K562 (cell line): ENCODE results near the gene TMEM187.

Experiments
- ATF7 ChIP-seq: fragments of 450-650 bp; IDR thresholded peaks from 2 replicates; pipeline ENCODE4 v1.7.1; 2014; ENCODE audit warnings: mild to moderate bottlenecking, moderate library complexity
- GATA2 ChIP-seq: sonication (generic); formaldehyde crosslinking; IDR thresholded peaks from 2 replicates; pipeline ENCODE4 v1.4.0; 2020; ENCODE audit warnings: mild to moderate bottlenecking, missing genetic modification reagents
- JUN ChIP-seq, 2 experiments: sonication (generic) in 1 of 2; formaldehyde crosslinking in 1 of 2; IDR thresholded peaks; 2 replicates each; pipeline versions ENCODE4 v1.6.1 to v1.8.0; 2012 to 2022; ENCODE audit warnings: borderline replicate concordance in 2 of 2, mild to moderate bottlenecking in 2 of 2, improper control_type of control experiment in 1 of 2, low read depth in 1 of 2, low read length in 1 of 2, missing genetic modification reagents in 1 of 2
- KAT7 ChIP-seq: sonication (generic); formaldehyde crosslinking; IDR thresholded peaks from 2 replicates; pipeline ENCODE4 v1.8.0; 2022; ENCODE audit warnings: missing genetic modification reagents, mild to moderate bottlenecking, borderline replicate concordance
- POLR2A ChIP-seq: fragments of 450-650 bp; conservative IDR thresholded peaks from 2 replicates; pipeline ENCODE4 v1.6.1; 2016
- SP1 ChIP-seq: sonication (generic); formaldehyde crosslinking; IDR thresholded peaks from 2 replicates; pipeline ENCODE4 v1.8.1; 2022; ENCODE audit warnings: mild to moderate bottlenecking, missing genetic modification reagents
- SREBF2 ChIP-seq: sonication (generic); formaldehyde crosslinking; IDR thresholded peaks from 2 replicates; pipeline ENCODE4 v1.4.0; 2020; ENCODE audit warnings: mild to moderate bottlenecking, missing genetic modification reagents
- SRSF9 ChIP-seq: fragments of 200-400 bp; formaldehyde crosslinking; IDR thresholded peaks from 2 replicates; pipeline ENCODE4 v1.6.1; 2017; ENCODE audit warnings: low read depth, low read length, borderline replicate concordance
- ZBED1 ChIP-seq: IDR thresholded peaks from 2 replicates; pipeline ENCODE4 v1.6.1; 2014
- ZNF184 ChIP-seq: sonication (generic); formaldehyde crosslinking; IDR thresholded peaks from 2 replicates; pipeline ENCODE4 v1.5.0; 2020; ENCODE audit warnings: missing genetic modification reagents
- ZNF263 ChIP-seq: sonication (generic); formaldehyde crosslinking; IDR thresholded peaks from 2 replicates; pipeline ENCODE4 v1.8.0; 2022; ENCODE audit warnings: mild to moderate bottlenecking, missing genetic modification reagents, borderline replicate concordance
- ZNF589 ChIP-seq: fragments of 200-800 bp; sonication (Bioruptor generic); IDR thresholded peaks from 2 replicates; pipeline ENCODE4 v1.6.1; 2016; ENCODE audit warnings: low read depth, missing genetic modification characterization, missing compliant biosample characterization
- TF ChIP-seq, protein P1 (sequence below), 3 experiments: IDR thresholded peaks in 2 of 3; conservative IDR thresholded peaks in 1 of 3; 2 replicates each; pipeline ENCODE4 v1.5.1; 2011 to 2012; ENCODE audit warnings: low read length in 3 of 3, mild to moderate bottlenecking in 3 of 3, control low read depth in 2 of 3, improper control_type of control experiment in 1 of 3, inconsistent platforms in 1 of 3, low read depth in 1 of 3, mixed read lengths in 1 of 3, moderate library complexity in 1 of 3; ENCODE audit not compliant: insufficient read depth in 2 of 3
- TF ChIP-seq, protein P2 (sequence below): sonication (generic); formaldehyde crosslinking; IDR thresholded peaks from 2 replicates; pipeline ENCODE4 v1.9.0; 2022; ENCODE audit warnings: mild to moderate bottlenecking, missing genetic modification reagents

- TF ChIP-seq KAT7 (CRISPR knock-in tag): no peak
- no peak for TF ChIP-seq ZNF184 (CRISPR knock-in tag)
- TF ChIP-seq ZNF263 (CRISPR knock-in tag): no peak
- TF ChIP-seq ZBED1: no peak
- TF ChIP-seq ZNF589 (CRISPR knock-in tag): no peak
- TF ChIP-seq SP1: no peak
- no peak for TF ChIP-seq JUN (IDR thresholded peaks at IDR 0.05; ENCODE audit: borderline replicate concordance, low read depth, low read length)
- TF ChIP-seq JUN (CRISPR knock-in tag; IDR thresholded peaks at IDR 0.05; ENCODE audit: borderline replicate concordance): no peak
- TF ChIP-seq SRSF9: no peak
- TF ChIP-seq, protein P1, sequence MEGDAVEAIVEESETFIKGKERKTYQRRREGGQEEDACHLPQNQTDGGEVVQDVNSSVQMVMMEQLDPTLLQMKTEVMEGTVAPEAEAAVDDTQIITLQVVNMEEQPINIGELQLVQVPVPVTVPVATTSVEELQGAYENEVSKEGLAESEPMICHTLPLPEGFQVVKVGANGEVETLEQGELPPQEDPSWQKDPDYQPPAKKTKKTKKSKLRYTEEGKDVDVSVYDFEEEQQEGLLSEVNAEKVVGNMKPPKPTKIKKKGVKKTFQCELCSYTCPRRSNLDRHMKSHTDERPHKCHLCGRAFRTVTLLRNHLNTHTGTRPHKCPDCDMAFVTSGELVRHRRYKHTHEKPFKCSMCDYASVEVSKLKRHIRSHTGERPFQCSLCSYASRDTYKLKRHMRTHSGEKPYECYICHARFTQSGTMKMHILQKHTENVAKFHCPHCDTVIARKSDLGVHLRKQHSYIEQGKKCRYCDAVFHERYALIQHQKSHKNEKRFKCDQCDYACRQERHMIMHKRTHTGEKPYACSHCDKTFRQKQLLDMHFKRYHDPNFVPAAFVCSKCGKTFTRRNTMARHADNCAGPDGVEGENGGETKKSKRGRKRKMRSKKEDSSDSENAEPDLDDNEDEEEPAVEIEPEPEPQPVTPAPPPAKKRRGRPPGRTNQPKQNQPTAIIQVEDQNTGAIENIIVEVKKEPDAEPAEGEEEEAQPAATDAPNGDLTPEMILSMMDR (IDR thresholded peaks at IDR 0.05 in 2 of 3, conservative IDR thresholded peaks at IDR 0.05 in 1 of 3; ENCODE audit: insufficient read depth in 2 of 3, low read depth in 1 of 3, low read length in 3 of 3): no peak
- no peak for TF ChIP-seq ATF7
- no peak for TF ChIP-seq GATA2 (CRISPR knock-in tag)
- no peak for TF ChIP-seq POLR2A
- TF ChIP-seq, protein P2, sequence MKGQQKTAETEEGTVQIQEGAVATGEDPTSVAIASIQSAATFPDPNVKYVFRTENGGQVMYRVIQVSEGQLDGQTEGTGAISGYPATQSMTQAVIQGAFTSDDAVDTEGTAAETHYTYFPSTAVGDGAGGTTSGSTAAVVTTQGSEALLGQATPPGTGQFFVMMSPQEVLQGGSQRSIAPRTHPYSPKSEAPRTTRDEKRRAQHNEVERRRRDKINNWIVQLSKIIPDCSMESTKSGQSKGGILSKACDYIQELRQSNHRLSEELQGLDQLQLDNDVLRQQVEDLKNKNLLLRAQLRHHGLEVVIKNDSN (CRISPR knock-in tag): no peak
- no peak for TF ChIP-seq SREBF2 (CRISPR knock-in tag)
Measured at GRCh38 chrX:153974003-153974725, 1.6 kb downstream of the TMEM187 start.
